Dermis blood vessel endothelial cell (primary cell): Measurements from ENCODE around the gene TMEM200A. TPM values are rescaled to one million over a fixed set of nuclear protein-coding genes. Genes with fewer than 3 reads are reported as not detected.
A peak's percentile ranks its signal among the peaks of the same experiment; 100 is the strongest.

Experiments
- DNase-seq: peaks from one replicate; pipeline ENCODE4 v3.0.0; 2010
- total RNA-seq: library from RNA; depleted of rRNA; stranded (reverse); fragments of >200 nt; gene quantifications from 2 replicates; pipeline ENCODE4 v1.2.3, GENCODE V29; 2014

TMEM200A gene
- total RNA-seq, 1 donor from 2014 or later = 0.34 TPM

DNA sequence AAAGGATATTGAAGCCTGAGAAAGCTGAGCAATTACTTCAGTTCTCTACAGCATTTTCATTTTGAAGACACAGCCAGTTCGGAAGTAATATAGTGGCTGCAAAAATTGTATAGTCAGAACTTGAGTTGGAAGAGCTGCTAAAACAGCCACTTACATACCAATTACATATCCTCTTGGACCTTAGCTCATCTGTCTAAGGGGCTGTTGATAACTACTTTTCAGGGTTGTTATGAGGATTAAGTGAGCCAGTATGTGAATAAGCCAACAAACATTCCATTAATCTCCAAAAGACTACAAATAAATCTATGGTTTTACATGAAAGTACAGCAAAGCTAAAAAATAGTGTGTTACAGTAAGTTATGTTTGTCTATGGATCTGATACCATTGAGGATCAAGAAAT is 59.7 kb downstream of the TMEM200A start:
- no peak for DNase-seq

GRCh38 chr6:130426066-130426721 is 60.4 kb downstream of the TMEM200A start:
- DNase-seq = no peak

GRCh38 chr6:130431346-130431852 is 65.6 kb downstream of the TMEM200A start:
- DNase-seq = no peak

DNA sequence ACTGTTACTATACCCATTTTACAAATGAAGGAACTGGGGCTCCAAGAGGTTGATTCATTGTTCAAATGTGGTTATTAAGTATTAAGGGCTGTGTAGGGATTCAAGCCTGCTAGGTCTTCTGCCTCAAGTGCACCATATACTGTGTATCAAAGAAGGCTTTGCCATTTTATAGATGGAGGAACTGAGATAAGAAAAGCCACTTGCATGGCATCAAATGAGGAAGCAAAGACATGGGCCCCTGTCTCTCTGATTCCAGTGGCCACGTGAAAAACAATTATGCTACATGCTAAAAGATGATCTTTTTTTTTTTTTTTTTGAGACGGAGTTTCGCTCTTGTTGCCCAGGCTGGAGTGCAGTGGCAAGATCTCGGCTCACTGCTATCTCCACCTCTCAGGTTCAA is 67.0 kb downstream of the TMEM200A start:
- no peak for DNase-seq

- DNase-seq = no peak
Measured at GRCh38 chr6:130434174-130434873, 68.5 kb downstream of the TMEM200A start.

- no peak for DNase-seq
Measured at GRCh38 chr6:130435181-130435580, 69.4 kb downstream of the TMEM200A start.

- no peak for DNase-seq
Measured at GRCh38 chr6:130437961-130438360, 72.1 kb downstream of the TMEM200A start.

- no peak for DNase-seq
Measured at GRCh38 chr6:130447374-130447773, 81.6 kb downstream of the TMEM200A start.

DNA sequence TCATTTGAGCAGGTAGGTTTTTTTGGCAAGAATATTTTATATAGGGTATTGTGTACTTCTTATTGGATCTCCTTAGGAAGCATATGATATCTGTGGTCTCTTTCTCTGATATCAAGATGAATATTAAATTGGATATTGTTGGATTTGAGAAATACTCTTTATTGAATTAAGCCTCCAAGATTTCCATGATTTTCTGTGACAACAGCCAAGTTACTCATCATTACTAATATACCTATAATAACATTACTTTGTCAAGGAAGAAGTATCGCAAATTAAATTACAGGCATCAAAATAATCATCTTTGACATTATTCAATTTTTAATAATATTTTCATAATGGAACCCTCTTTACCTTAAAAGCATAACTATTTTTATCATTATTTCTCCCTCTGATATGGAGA is 86.5 kb downstream of the TMEM200A start:
- no peak for DNase-seq

GRCh38 chr6:130453230-130453629 is 87.4 kb downstream of the TMEM200A start:
- peak; percentile 3 for DNase-seq

DNA sequence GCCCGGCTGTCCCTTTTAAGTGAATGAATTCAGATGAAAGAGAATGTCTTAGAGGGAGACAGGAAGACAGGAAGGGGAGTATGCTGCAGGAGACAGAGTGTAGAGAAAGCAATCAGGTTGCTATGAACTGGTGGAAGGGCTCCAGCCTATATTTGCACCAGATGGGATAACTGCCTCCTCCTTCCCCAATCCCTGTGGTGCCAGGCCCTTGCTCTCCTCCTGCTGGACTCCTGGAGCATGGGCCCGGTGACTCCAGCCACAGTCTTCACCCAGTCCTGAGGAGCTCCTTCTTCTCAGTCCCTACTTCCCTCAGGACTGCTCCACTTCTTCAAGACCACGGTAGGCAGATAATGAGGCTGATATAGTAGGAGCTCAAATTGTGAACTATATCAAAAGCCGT is 91.8 kb downstream of the TMEM200A start:
- no peak for DNase-seq

- no peak for DNase-seq
Measured at GRCh38 chr6:130459316-130459715, 93.5 kb downstream of the TMEM200A start.

- no peak for DNase-seq
Measured at GRCh38 chr6:130460934-130461333, 95.1 kb downstream of the TMEM200A start.

GRCh38 chr6:130466052-130466747 is 100.4 kb downstream of the TMEM200A start:
- DNase-seq = no peak

GRCh38 chr6:130466748-130467061 is 100.9 kb downstream of the TMEM200A start:
- DNase-seq = no peak

GRCh38 chr6:130467146-130468050 is 101.6 kb downstream of the TMEM200A start:
- no peak for DNase-seq

GRCh38 chr6:130470766-130471165 is 104.9 kb downstream of the TMEM200A start:
- no peak for DNase-seq

GRCh38 chr6:130473886-130474285 is 108.1 kb downstream of the TMEM200A start:
- DNase-seq = no peak

GRCh38 chr6:130482645-130483390 is 117.0 kb downstream of the TMEM200A start:
- DNase-seq = no peak

DNA sequence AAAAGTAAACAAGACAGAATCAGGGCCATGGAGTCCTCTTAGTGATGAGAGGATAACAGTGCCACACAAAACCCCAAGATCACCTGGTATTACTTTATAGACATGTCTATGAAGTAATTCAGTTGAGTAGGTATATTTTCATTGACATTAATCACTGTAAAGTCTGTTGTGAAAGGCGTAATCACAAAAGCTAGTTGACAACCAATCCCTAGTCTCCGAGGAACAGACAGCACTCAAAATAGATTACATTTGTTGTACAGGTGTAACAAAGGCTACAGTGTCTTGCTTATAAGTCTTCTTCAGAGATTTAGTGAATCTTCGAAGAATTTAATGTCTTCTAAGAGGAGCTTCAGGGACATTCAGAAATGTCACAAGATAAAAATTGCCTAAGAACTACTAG is 120.1 kb downstream of the TMEM200A start:
- no peak for DNase-seq

DNA sequence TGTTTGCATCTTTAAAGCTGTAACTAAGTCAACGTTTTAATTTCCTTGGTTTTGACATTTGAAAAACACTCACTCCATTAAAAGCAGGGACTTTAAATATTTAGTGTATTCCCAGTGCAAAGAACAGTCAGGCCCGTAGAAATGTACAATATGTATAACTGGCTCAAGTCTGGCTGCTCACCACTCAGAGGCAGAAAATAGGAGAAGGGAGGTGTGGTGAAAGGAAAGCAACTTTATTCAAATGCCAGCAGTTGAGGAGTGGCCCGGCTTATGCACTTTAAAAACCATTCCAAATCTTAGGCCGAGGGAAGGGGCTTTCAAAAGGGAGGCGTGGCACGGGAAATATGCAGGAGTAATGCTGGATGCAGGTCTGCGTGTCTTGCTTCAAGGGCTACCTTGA is 120.6 kb downstream of the TMEM200A start:
- DNase-seq = no peak

GRCh38 chr6:130489514-130489913 is 123.7 kb downstream of the TMEM200A start:
- no peak for DNase-seq
